Measurements from ENCODE around the gene TTC33. TPM values are rescaled to one million over a fixed set of nuclear protein-coding genes. Genes with fewer than 3 reads are reported as not detected.

The TTC33 gene
- polyA plus RNA-seq, 1 of the 3 experiments (the other 2 are of a cell fraction) = 2.2 TPM

DNA sequence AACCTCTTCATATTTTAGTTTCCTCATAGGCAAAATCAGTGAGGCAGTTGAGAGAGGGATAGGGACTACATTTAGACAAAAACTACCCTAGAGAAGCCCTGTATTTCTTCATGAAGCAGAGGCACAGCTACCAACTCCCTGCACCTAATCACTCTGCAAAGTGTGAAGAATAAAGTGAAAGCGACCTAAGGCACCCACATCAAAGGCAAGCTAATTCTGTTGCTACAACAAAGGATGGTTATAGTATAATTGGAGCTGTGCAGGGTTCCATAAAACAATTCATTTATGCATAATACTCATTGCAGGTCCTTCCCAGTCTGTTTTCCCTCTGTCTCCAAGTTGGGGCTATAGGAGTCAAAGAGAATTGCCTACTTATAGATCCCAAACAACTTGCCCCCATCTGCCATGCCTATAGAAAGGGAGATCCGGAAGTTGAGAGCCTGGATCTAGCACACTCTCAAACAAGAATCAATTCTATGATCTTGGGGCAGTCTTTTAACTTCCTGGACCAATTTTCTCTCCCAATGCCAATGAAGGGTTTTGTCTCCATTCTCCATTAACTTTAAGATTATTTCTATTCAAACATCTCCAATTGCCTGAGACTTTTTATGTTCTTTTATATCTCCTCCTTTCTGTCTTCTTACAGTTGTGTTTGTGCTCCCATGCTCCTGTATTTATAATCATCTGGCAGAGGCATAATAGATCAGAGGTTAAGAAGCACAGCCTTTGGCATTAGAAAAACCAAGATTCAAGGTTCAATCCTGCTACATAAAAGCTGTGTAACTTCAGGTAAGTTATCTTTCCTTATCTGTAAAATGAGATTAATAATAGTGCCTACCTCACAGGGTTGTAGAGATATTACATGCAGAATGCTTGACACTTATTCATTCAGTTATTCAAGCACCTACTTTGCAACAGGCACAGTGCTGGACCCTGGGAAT lies 132.0 kb downstream of the TTC33 start (continued):
- TF ChIP-seq RXRA (IDR thresholded peaks at IDR 0.05; ENCODE audit: borderline replicate concordance, low read depth) = no peak
- TF ChIP-seq, protein P1, sequence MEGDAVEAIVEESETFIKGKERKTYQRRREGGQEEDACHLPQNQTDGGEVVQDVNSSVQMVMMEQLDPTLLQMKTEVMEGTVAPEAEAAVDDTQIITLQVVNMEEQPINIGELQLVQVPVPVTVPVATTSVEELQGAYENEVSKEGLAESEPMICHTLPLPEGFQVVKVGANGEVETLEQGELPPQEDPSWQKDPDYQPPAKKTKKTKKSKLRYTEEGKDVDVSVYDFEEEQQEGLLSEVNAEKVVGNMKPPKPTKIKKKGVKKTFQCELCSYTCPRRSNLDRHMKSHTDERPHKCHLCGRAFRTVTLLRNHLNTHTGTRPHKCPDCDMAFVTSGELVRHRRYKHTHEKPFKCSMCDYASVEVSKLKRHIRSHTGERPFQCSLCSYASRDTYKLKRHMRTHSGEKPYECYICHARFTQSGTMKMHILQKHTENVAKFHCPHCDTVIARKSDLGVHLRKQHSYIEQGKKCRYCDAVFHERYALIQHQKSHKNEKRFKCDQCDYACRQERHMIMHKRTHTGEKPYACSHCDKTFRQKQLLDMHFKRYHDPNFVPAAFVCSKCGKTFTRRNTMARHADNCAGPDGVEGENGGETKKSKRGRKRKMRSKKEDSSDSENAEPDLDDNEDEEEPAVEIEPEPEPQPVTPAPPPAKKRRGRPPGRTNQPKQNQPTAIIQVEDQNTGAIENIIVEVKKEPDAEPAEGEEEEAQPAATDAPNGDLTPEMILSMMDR (IDR thresholded peaks at IDR 0.05) = no peak

DNA sequence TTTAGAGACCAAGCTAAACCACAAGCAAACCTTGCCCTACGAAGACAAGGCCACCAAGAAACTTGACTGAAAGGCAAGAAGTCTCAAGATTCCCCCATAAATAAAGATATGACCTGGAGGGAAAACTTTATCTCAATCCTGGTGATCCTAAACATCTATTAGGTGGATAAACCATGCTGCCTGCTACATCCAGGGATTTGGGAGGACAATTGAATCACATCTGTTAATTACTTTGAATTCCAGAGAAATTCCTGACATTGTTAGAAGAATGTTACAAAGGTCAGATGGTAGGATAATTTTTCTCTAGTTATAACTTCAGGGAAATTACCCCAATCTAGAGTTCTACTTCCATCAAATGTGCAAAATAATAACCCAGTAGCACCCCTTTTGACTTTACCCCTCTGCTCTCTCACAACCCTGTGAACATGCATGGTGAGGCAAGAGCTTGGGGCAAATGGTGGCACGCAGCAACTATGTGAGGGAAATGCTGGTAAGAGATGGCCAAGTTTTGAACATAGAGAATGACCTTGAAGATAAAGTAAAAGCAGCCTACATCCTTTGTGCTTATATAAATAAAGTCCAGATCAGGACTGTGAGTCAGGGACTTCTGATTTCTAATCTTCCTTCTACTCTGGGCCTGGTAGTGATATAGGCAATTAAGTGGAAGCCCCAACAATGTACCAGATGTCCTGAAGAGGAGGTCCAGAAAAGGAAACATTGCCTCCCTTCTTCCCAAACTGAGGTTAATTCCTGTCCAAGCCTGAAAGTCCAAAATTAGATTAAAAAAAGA lies 133.1 kb downstream of the TTC33 start:
- Histone ChIP-seq H2AFZ (ENCODE audit: low read depth) (no peak overlapping the region), H3K27me3 (ENCODE audit: insufficient read depth) (no peaks in the 10 kb centered on the region; the same call in 1 of the 2 replicates), H3K9ac (no peak overlapping the region), H3K79me2 (ENCODE audit: insufficient read depth) (no peaks in the 10 kb centered on the region), H3K4me2 (no peak overlapping the region), H3K4me3 (ENCODE audit: low read depth in 2 of 2, low read length in 1 of 2) (no peak overlapping the region), H3K9me2 (no peaks in the 10 kb centered on the region), H4K20me1 (ENCODE audit: insufficient read depth) (no peaks in the 10 kb centered on the region), H3K27ac (ENCODE audit: low read depth in 2 of 2, low read length in 1 of 2) (no peak overlapping the region), H3K36me3 (replicated peaks in 1 of 2; ENCODE audit: control insufficient read depth in 1 of 2, insufficient read depth in 2 of 2, low read length in 1 of 2) (no peaks in the 10 kb centered on the region), H3F3A (replicated peaks; ENCODE audit: insufficient read depth) (no peaks in the 10 kb centered on the region), H3K4me1 (ENCODE audit: control insufficient read depth in 1 of 2, insufficient read depth in 2 of 2, low read depth in 1 of 2, low read length in 1 of 2) (no peaks in the 10 kb centered on the region), H3K9me3 (no peaks in the 10 kb centered on the region)
- WGBS (ENCODE audit: low lambda C conversion rate) = 17% methylated on average over 2 of the region's 2 CpGs
- ChIA-PET CTCF (no interaction called here), POLR2A (no interaction called here)
- no peak for DNase-seq
- no peak for TF ChIP-seq CHD2 (IDR thresholded peaks at IDR 0.05; ENCODE audit: low read length, partially characterized antibody)
- TF ChIP-seq, protein P2, sequence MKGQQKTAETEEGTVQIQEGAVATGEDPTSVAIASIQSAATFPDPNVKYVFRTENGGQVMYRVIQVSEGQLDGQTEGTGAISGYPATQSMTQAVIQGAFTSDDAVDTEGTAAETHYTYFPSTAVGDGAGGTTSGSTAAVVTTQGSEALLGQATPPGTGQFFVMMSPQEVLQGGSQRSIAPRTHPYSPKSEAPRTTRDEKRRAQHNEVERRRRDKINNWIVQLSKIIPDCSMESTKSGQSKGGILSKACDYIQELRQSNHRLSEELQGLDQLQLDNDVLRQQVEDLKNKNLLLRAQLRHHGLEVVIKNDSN (IDR thresholded peaks at IDR 0.05; ENCODE audit: borderline replicate concordance, low read depth) = no peak
- TF ChIP-seq, protein P1 (IDR thresholded peaks at IDR 0.05) = no peak
- TF ChIP-seq EP300 (IDR thresholded peaks at IDR 0.05; ENCODE audit: borderline replicate concordance in 1 of 2, low read depth in 1 of 2, low read length in 1 of 2) = no peak

DNA sequence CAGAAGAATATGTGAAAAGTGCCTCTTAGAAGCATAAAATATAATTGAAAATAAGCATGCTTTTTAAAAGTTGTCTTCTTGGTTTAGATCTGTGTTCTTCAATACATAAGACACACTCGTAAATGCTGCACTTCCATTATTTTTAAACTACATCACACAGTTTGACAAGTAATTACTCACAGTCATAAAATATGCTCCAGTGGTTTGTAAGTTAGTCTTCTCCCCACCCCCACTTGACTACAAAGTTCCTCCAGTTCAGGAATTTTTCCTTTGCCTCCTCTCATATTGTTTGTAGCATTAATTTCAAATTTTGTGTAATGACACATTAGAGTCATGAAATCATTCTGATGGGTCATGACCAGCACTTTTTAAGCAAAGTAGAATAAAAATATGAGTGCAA lies 136.3 kb downstream of the TTC33 start:
- Histone ChIP-seq H3K36me3 (replicated peaks in 1 of 2; ENCODE audit: control insufficient read depth in 1 of 2, insufficient read depth in 2 of 2, low read length in 1 of 2) (no peaks in the 10 kb centered on the region), H3F3A (replicated peaks; ENCODE audit: insufficient read depth) (no peaks in the 10 kb centered on the region), H3K4me3 (ENCODE audit: low read depth in 2 of 2, low read length in 1 of 2) (no peak overlapping the region), H4K20me1 (ENCODE audit: insufficient read depth) (no peaks in the 10 kb centered on the region), H3K4me1 (ENCODE audit: control insufficient read depth in 1 of 2, insufficient read depth in 2 of 2, low read depth in 1 of 2, low read length in 1 of 2) (no peaks in the 10 kb centered on the region), H3K27ac (ENCODE audit: low read depth in 2 of 2, low read length in 1 of 2) (no peak overlapping the region), H3K9me2 (no peaks in the 10 kb centered on the region), H3K27me3 (ENCODE audit: insufficient read depth) (no peaks in the 10 kb centered on the region), H3K79me2 (ENCODE audit: insufficient read depth) (no peaks in the 10 kb centered on the region), H3K9ac (no peak overlapping the region), H3K4me2 (no peak overlapping the region), H3K9me3 (no peaks in the 10 kb centered on the region), H2AFZ (ENCODE audit: low read depth) (no peak overlapping the region)
- no peak for DNase-seq
- CTCF ChIA-PET = no interaction called here
- TF ChIP-seq GATA2 (CRISPR knock-in tag; IDR thresholded peaks at IDR 0.05) = no peak
- TF ChIP-seq FOSL2 (IDR thresholded peaks at IDR 0.05; ENCODE audit: borderline replicate concordance, low read depth) = no peak
- TF ChIP-seq NFIC (IDR thresholded peaks at IDR 0.05; ENCODE audit: borderline replicate concordance) = no peak
- no peak for TF ChIP-seq POLR2AphosphoS5 (IDR thresholded peaks at IDR 0.05; ENCODE audit: low read depth, low read length)
- TF ChIP-seq, protein P1 (IDR thresholded peaks at IDR 0.05) = no peak
- WGBS (ENCODE audit: low lambda C conversion rate) = 13% methylated on average over 1 of the region's 1 CpG
- POLR2A ChIA-PET = no interaction called here

Measured in SK-N-SH (cell line).